Gastrocnemius medialis (tissue), 4 donors: Measurements from ENCODE around the gene TREML1. TPM values are rescaled to one million over a fixed set of nuclear protein-coding genes. Genes with fewer than 3 reads are reported as not detected.
"Not testable (repeated sequence)": the region's sequence is repeated elsewhere in the genome, so short reads cannot be mapped to it uniquely, and the experiment has no call there.

Experiments
- ATAC-seq, 2 donors: fragments of 150-250 bp; one replicate each; pipeline ENCODE4 v1.9.1; 2016
- DNase-seq, 2 donors: peaks; one replicate each; pipeline ENCODE4 v3.0.0-alpha.2; 2019
- H3K27ac ChIP-seq, 4 donors: fragments of 200-600 bp; sonication (generic); 1 replicate in 1 of 4; 2 replicates in 3 of 4; pipeline ENCODE4 v1.5.1; 2016 to 2018; ENCODE audit warnings: mild to moderate bottlenecking in 2 of 4, moderate library complexity in 1 of 4
- H3K27me3 ChIP-seq, 3 donors: fragments of 200-600 bp; sonication (generic) in 2 of 3; 1 replicate in 1 of 3; 2 replicates in 2 of 3; pipeline versions ENCODE4 v1.5.1 to v1.6.0; 2016 to 2019; ENCODE audit warnings: mild to moderate bottlenecking in 1 of 3, moderate library complexity in 1 of 3
- H3K36me3 ChIP-seq, 2 donors: fragments of 200-600 bp; sonication (generic) in 1 of 2; one replicate each; pipeline ENCODE4 v1.5.1; 2017 to 2018
- H3K4me1 ChIP-seq, 2 donors: fragments of 200-600 bp; sonication (generic) in 1 of 2; one replicate each; pipeline ENCODE4 v1.5.1; 2016 to 2017; ENCODE audit warnings: mild to moderate bottlenecking in 2 of 2
- H3K4me3 ChIP-seq, 4 donors: fragments of 200-600 bp; sonication (generic) in 3 of 4; 1 replicate in 1 of 4; 2 replicates in 3 of 4; pipeline ENCODE4 v1.5.1; 2016 to 2019; ENCODE audit warnings: mild to moderate bottlenecking in 2 of 4
- H3K9me3 ChIP-seq, 3 donors: fragments of 200-600 bp; sonication (generic) in 2 of 3; 1 replicate in 1 of 3; 2 replicates in 2 of 3; pipeline ENCODE4 v1.5.1; 2016 to 2019
- CTCF ChIP-seq, 5 experiments: fragments of 450-650 bp in 3 of 5; fragments of 200-600 bp in 2 of 5; sonication (generic) in 2 of 5; IDR thresholded peaks in 4 of 5; conservative IDR thresholded peaks in 1 of 5; 1 replicate in 4 of 5; 2 replicates in 1 of 5; pipeline ENCODE4 v1.5.1; 2016 to 2019; ENCODE audit warnings: antibody characterized with exemption in 5 of 5, mild to moderate bottlenecking in 3 of 5, moderate library complexity in 3 of 5
- POLR2A ChIP-seq, 2 donors: fragments of 450-650 bp; IDR thresholded peaks; one replicate each; pipeline ENCODE4 v1.6.1; 2017; ENCODE audit warnings: antibody characterized with exemption in 2 of 2, mild to moderate bottlenecking in 2 of 2, moderate library complexity in 2 of 2
- in situ Hi-C, 4 donors: fragments of 200-750 bp; cut with MboI; loops; one replicate each; pipeline versions ENCODE4 v1.15.0 to v1.8.0; 2017; ENCODE audit warnings: low sequenced_read_pairs in 4 of 4
- intact Hi-C: fragments of 100-400 bp; cut with DNase I; formaldehyde crosslinking; loops from one replicate; pipeline ENCODE4 v1.15.1; 2023; ENCODE audit warnings: low total_unique reads
- total RNA-seq, 4 donors: library from RNA; depleted of rRNA; stranded (reverse); fragments of >200 nt; gene quantifications; one replicate each; pipeline versions ENCODE4 v1.1.0 to v1.2.3, GENCODE V29; 2016

TREML1 gene
- total RNA-seq, 4 donors from 2014 or later, result not detected

- Histone ChIP-seq H3K4me1 (no peaks in the 10 kb centered on the region), H3K9me3 (no peaks in the 10 kb centered on the region), H3K27me3 (peaks cover 0 to 14% (median 0%) of the 10 kb centered on the region in 3 donors), H3K36me3 (no peaks in the 10 kb centered on the region), H3K4me3 (no peak overlapping the region), H3K27ac (no peak overlapping the region)
- in situ Hi-C loops (no loop called here), intact Hi-C loops (no loop called here)
- TF ChIP-seq CTCF (IDR thresholded peaks at IDR 0.05 in 4 of 5, conservative IDR thresholded peaks at IDR 0.05 in 1 of 5) (no peak), POLR2A (IDR thresholded peaks at IDR 0.05) (no peak)
- ATAC-seq (no peak), DNase-seq (no peak)
Measured at GRCh38 chr6:41193171-41193734, 39.1 kb upstream of the TREML1 start.

- intact Hi-C loops, result no loop called here
- Histone ChIP-seq H3K9me3 (no peaks in the 10 kb centered on the region), H3K27ac (no peak overlapping the region), H3K4me1 (no peaks in the 10 kb centered on the region), H3K27me3 (peaks cover 0 to 9% (median 0%) of the 10 kb centered on the region in 3 donors), H3K4me3 (no peak overlapping the region), H3K36me3 (no peaks in the 10 kb centered on the region)
- in situ Hi-C loops, result no loop called here
- TF ChIP-seq POLR2A (IDR thresholded peaks at IDR 0.05) (no peak), CTCF (IDR thresholded peaks at IDR 0.05 in 4 of 5, conservative IDR thresholded peaks at IDR 0.05 in 1 of 5) (no peak)
- DNase-seq, result no peak
- ATAC-seq, result no peak
Measured at GRCh38 chr6:41191569-41191968, 37.4 kb upstream of the TREML1 start.

GRCh38 chr6:41190791-41191190 lies 36.6 kb upstream of the TREML1 start:
- Histone ChIP-seq H3K27me3 (peaks cover 0 to 5% (median 0%) of the 10 kb centered on the region in 3 donors), H3K27ac (no peak overlapping the region), H3K4me1 (no peaks in the 10 kb centered on the region), H3K4me3 (no peak overlapping the region), H3K9me3 (no peaks in the 10 kb centered on the region), H3K36me3 (no peaks in the 10 kb centered on the region)
- in situ Hi-C loops, result no loop called here
- intact Hi-C loops, result no loop called here
- ATAC-seq (no peak), DNase-seq (no peak)
- no peak for TF ChIP-seq CTCF (IDR thresholded peaks at IDR 0.05 in 4 of 5, conservative IDR thresholded peaks at IDR 0.05 in 1 of 5)

- ATAC-seq (no peak), DNase-seq (no peak)
- no peaks in the 10 kb centered on the region for H3K27me3 ChIP-seq
- in situ Hi-C loops, result no loop called here
- TF ChIP-seq CTCF (IDR thresholded peaks at IDR 0.05 in 4 of 5, conservative IDR thresholded peaks at IDR 0.05 in 1 of 5), result no peak
- TF ChIP-seq POLR2A (IDR thresholded peaks at IDR 0.05), result no peak
- intact Hi-C loops, result no loop called here
- H3K4me1 ChIP-seq, result no peaks in the 10 kb centered on the region
- no peaks in the 10 kb centered on the region for H3K9me3 ChIP-seq
- no peak overlapping the region for H3K4me3 ChIP-seq
- H3K36me3 ChIP-seq, result no peaks in the 10 kb centered on the region
- H3K27ac ChIP-seq, result no peak overlapping the region
Measured at GRCh38 chr6:41189967-41190366, 35.8 kb upstream of the TREML1 start.

- DNase-seq, intact Hi-C loops, H3K27me3 ChIP-seq, H3K4me3 ChIP-seq, H3K27ac ChIP-seq, ATAC-seq, in situ Hi-C loops, H3K9me3 ChIP-seq, H3K36me3 ChIP-seq, H3K4me1 ChIP-seq: not testable (repeated sequence)
Measured at GRCh38 chr6:41189046-41189445, 34.9 kb upstream of the TREML1 start.
